NOMO-1 treated with dmso at 0.1 percent for 144 hours (cell line): ENCODE results near the gene ZC3H7A.
A peak's percentile ranks its signal among the peaks of the same experiment; 100 is the strongest.

Experiments used
- DNase-seq: peaks from one replicate; lab custom pipeline; 2025; ENCODE audit not compliant: unreplicated experiment; lab: John Stamatoyannopoulos, UW

Gene ZC3H7A

DNA sequence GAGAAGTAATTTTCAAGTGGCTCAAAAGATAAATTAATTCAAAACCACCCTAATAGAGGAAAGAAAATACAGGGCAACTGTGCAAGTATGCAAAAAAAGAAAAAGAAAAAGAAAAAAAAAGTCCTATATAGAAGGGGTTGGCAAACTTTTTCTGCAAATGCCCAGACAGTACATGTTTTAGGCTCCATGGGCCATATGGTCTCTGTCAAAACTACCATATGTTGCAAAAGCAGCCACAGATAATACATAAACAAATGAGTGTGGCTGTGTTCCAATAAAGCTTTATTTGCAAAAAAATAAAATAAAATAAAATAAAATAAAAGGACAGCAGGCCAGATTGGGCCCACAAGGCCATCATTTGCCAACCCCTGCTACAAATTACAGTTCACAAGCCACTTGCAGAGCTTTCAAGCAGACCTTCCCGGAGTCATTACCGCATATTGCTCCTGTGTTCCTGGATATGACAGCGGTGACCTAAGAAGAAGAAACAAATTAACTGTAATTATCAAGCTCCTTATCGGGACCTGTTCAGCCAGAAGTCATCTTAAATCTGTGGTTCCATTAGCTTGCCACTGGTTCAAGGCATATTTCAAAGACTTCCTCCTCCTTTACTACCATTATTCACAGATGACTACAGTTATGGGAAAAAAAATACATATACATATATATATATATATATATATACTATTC, 15.9 kb downstream of the ZC3H7A start:
- DNase-seq: no peak

- no peak for DNase-seq
Observed at GRCh38 chr16:11779074-11779473, 18.0 kb downstream of the ZC3H7A start.

DNA sequence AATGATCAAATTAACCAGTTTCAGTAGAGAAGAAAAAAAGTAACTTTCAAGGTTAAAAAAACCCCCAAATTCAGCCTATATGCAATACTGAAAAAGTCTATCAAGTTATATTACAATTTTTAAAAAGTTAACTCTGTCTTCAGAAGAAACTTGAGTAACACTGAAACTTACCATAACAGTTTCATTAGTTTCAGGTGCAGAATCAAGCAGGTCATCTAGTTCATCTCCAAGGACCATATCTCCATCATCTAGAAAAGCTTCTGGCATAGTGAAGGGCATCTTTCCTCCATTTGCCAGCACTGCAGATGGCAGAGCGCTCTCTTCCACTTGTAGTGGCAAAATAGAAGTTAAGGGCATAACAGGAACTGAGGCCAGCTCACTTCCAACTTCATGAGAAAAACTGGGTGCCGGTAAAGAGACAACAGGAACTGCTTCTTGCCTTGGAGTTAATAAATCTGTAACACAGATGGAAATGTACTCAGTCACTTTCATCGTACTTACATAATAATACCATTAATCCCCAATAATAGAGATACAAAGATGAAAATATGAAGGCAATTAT, 22.9 kb downstream of the ZC3H7A start:
- no peak for DNase-seq

GRCh38 chr16:11768849-11769248, 28.2 kb downstream of the ZC3H7A start:
- peak; percentile 53 for DNase-seq

DNA sequence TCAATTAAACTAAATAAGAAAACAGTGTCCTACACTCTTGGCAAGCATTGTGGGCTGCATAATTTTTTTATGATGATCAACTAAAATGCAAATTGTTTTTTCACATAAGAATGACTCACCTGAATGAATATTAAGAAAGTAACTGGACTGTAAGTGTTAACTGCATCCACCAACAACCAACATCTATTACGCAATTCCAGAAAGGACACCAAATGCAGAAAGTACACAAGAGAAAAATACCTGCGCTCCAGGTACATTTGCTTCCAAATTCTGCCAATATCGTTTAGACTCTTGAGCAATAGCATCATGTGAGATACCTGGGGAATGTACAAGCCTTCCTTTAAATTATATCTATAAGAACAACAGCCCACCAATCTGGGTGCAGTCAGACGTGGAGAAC, 34.6 kb downstream of the ZC3H7A start:
- DNase-seq: no peak

DNA sequence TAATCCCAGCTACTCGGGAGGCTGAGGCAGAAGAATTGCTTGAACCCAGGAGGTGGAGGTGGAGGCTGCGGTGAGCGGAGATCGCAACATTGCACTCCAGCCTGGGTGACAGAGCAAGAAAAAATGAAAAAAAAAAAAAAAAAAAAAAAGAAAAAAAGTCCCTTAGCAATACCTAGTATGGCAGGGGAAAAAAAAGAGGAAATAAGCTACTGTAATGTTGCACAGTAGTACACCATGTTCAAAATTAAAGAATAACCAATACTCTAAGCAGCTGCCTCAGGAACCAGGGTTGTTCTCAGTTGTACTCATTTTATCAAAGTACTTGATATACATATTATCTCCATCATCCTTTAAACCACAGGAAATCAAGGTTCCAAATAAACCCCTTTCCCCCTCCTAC, 37.1 kb downstream of the ZC3H7A start:
- no peak for DNase-seq

DNA sequence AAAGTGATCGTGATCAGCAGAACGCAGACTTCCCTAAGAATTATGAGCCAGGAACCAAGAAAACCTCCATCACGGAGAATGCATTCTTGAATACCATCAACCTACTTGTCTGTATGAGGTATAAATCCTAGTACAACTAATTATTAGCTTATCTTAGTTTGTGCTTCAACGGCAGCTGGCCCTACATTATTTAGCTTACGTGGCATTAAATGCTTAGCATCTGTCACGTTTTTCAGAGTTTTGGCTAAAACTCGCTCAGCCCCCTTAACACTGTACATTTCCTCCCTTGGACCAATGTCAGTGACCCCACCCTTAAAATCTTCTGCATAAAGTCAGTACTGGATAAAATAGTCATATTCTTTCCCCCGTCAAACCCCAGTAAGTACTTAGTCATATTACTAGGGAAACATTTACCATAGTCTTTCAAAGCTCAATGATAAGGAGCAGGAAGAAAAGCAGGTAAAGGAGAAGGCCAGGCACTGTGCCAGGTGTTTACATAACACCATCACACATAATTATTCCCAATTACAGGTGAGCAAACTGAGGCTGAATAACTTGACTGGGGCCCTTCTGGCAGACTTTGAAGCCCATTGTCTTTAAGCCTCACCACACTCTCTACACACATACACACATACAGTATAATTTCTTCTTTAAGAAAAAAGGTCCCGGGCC, 37.8 kb downstream of the ZC3H7A start:
- DNase-seq: no peak

GRCh38 chr16:11757671-11758545, 39.1 kb downstream of the ZC3H7A start:
- DNase-seq: no peak

GRCh38 chr16:11756248-11756647, 40.8 kb downstream of the ZC3H7A start:
- no peak for DNase-seq

DNA sequence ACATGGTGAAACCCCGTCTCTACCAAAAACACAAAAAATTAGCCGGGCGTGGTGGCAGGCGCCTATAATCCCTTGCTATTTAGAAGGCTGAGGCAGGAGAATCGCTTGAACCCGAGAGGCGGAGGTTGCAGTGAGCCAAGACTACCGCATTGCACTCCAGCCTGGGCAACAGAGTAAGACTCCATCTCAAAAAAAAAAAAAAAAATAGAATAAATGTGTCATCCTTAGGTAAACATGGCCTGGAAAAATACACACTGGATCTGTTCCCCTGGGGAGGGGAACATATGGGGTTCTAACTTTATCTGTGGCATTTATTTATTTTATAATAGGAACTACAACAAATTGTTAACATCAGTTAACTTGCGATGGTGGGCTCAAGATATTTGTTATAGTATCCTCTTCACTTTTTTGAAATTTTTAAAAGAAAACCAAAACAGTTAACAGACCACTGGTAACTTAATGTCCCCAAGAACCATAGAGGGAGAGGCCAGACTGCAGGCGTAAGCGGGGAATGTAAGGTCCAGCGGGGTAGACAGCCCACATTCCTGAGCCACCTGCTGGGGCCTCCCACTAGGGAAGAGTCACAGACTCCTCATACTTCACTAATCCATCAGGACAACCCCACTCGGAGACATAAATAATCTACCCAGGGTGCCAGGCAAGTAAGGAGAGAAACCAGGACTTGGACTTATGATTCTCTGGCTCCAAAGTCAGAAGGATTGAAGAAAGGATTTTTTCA, 41.9 kb downstream of the ZC3H7A start:
- DNase-seq: no peak

DNA sequence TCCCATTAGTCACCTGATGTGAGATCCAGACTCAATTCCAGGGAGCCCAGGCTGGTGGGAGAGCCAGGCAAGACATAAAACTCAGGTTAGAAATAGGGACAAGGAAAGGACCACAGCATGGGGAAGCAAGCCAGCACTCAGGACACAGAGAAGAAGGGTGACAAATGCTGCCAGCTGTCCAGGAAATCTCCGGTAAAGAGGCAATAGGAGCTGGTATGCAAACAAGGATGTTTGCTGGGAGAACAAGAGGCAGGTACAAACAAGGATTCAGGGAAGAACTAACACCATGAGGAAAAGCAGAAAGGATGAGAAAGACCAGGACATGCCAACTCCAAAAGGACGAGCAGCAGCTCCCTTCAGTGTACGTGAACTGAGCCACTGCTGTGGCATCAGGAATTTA, 44.2 kb downstream of the ZC3H7A start:
- DNase-seq: no peak

- no peak for DNase-seq
Observed at GRCh38 chr16:11750056-11750455, 47.0 kb downstream of the ZC3H7A start.

DNA sequence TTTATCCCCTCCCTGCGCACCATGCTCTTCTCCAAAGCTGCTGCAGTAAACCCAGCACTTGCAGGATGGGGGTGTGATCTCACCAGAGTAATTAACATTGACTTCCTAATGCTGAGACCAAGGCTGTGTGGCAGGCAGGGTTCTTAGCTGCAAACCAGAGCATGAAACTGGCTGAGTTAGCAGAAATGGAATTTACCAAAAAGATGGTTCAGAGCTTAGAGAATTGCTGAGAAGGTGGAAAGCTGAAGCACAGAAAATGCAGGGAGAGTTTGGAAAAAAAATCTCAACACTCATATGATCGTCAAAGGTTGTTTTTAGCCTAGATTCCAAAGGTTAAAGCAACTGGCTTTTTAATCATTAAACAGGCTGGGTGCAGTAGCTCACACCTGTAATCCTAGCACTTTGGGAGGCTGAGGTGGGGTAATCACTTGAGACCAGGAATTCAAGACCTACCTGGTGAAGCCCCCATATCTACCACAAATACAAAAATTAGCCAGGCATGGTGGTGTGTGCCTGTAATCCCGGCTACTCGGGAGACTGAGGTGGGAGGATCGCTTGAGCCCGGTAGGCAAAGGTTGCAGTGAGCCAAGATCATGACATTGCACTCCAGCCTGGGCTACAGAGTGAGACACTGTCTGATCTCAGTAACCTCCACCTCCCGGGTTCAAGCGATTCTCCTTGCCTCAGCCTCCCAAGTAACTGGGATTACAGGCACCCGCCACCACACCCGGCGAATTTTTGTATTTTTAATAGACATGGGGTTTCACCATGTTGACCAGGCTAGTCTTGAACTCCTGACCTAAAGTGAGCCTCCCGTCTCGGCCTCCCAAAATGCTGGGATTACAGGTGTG, 48.4 kb downstream of the ZC3H7A start:
- no peak for DNase-seq

DNA sequence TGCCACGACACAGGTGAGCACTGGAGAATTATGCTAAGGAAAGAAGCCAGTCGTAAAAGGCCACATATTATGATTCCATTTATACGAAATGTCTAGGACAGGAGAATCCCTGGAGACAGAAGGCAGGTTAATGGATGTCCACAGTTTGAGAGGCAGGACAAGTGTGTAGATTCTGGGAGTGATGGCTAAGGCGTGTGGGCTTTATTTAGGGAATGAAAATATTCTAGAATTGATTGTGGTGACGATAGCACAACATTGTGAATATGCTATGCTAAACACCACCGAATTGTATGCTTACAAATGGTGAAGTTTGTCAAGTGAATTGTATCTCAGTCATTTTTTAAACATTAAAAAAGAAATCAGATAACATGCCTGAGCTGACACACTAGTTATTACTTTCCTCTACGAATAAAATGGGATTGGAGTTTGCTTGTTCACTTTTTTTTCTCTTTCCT, 49.1 kb downstream of the ZC3H7A start:
- DNase-seq: no peak

GRCh38 chr16:11744075-11744470, 53.0 kb downstream of the ZC3H7A start:
- no peak for DNase-seq

DNA sequence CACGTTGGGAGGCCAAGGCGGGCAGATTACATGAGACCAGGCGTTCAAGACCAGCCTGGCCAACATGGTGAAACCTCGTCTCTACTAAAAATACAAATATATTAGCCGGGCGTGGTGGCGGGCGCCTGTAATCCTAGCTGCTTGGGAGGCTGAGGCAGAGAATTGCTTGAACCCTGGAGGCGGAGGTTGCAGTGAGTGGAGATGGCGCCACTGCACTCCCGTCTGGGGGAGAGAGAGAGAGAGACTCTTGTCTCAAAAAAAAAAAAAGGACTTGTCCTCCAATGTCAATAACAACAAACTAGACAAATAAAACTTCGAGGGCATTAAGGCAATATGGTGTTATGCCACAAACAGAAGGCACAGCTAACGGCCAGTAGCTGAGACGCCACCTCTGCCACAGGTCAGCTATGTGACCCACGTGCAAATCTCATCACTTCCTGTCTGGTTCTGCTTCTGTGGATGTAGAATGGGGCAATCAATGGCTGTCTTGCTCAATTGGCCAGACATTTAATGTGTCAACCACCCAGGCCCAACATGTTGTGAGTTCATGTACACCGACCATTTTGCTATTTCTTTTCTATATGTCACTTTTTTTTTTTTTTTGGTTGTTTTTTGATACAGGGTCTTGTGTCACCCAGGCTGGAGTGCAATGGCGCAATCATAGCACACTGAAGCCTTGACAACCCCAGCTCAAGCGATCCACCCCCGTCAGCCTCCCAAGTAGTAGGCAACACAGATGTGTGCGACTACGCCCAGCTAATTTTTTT, 53.6 kb downstream of the ZC3H7A start:
- peak; percentile 86 for DNase-seq

- DNase-seq: peak; percentile 96
Observed at GRCh38 chr16:11742536-11743307, 54.3 kb downstream of the ZC3H7A start, which contains the start of gene TXNDC11. Gene TXNDC11 (minus strand): TSS chr16:11742857. CDS start chr16:11742730, 127 bp downstream.

DNA sequence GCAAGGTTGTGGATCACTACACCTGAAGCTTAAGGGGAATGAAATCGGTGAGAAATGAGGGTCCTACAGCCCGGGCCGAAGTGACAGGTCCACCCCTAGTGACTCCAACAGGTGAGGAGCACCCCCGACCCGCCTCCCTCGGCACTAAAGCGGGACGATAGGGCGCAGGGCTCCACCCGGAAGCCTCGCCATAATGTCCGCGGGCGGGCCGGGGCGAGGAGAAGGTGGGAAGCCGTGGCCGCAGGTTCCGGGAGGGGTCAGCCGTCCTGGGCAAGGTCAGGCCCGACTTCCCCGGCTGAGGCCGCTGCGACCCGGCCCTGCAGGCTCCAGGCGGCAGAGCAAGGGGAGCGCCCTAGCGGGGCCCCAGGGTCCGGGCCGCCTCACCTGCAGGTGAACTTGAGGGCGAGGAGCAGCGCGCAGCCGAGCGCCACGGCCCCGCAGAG, 54.9 kb downstream of the ZC3H7A start:
- DNase-seq: no peak
